ENCODE results near the gene GABARAP.
A peak's percentile ranks its signal among the peaks of the same experiment; 100 is the strongest.

Gene GABARAP

GRCh38 chr17:7239091-7240027 is 2.9 kb downstream of the GABARAP start, which contains the start of gene PHF23:
Gene PHF23 (minus strand): TSS chr17:7239457. CDS start chr17:7239279, 178 bp downstream.
- DNase-seq: peak; percentile 99

GRCh38 chr17:7238420-7239090 is 3.7 kb downstream of the GABARAP start:
- no peak for DNase-seq

- DNase-seq: peak; percentile 46
Observed at GRCh38 chr17:7237761-7238419, 4.4 kb downstream of the GABARAP start.

GRCh38 chr17:7237266-7237760 is 4.9 kb downstream of the GABARAP start:
- no peak for DNase-seq

GRCh38 chr17:7236808-7237207 is 5.4 kb downstream of the GABARAP start:
- DNase-seq: no peak

GRCh38 chr17:7235693-7236665 is 6.3 kb downstream of the GABARAP start:
- DNase-seq: peak; percentile 54

GRCh38 chr17:7234083-7234951 is 7.9 kb downstream of the GABARAP start, which contains the start of gene DVL2:
Gene DVL2 (minus strand): TSS chr17:7234517. CDS start chr17:7234262, 255 bp downstream.
- DNase-seq: peak; percentile 84

- no peak for DNase-seq
Observed at GRCh38 chr17:7233701-7234082, 8.6 kb downstream of the GABARAP start.

GRCh38 chr17:7232114-7232513 is 10.1 kb downstream of the GABARAP start:
- no peak for DNase-seq

- no peak for DNase-seq
Observed at GRCh38 chr17:7229504-7229903, 12.7 kb downstream of the GABARAP start.

- DNase-seq: no peak
Observed at GRCh38 chr17:7228920-7229319, 13.3 kb downstream of the GABARAP start.

- DNase-seq: no peak
Observed at GRCh38 chr17:7226721-7227710, 15.2 kb downstream of the GABARAP start.

GRCh38 chr17:7225711-7226331 is 16.4 kb downstream of the GABARAP start:
- no peak for DNase-seq

GRCh38 chr17:7224661-7225111 is 17.6 kb downstream of the GABARAP start:
- no peak for DNase-seq

- DNase-seq: no peak
Observed at GRCh38 chr17:7224110-7224509, 18.1 kb downstream of the GABARAP start.

GRCh38 chr17:7223375-7223774 is 18.9 kb downstream of the GABARAP start:
- no peak for DNase-seq

GRCh38 chr17:7222972-7223292 is 19.3 kb downstream of the GABARAP start:
- no peak for DNase-seq

- no peak for DNase-seq
Observed at GRCh38 chr17:7222093-7222971, 19.9 kb downstream of the GABARAP start.
